ENCODE data around the gene LAMB1.

Gene LAMB1

GRCh38 chr7:107998660-107999480, 4.1 kb downstream of the LAMB1 start:
- no peak for DNase-seq (ENCODE audit: low read depth)

GRCh38 chr7:107998150-107998549, 4.8 kb downstream of the LAMB1 start:
- no peak for DNase-seq (ENCODE audit: low read depth)

- no peak for DNase-seq (ENCODE audit: low read depth)
Measured at GRCh38 chr7:107996072-107996882, 6.7 kb downstream of the LAMB1 start.

GRCh38 chr7:107995184-107996071, 7.5 kb downstream of the LAMB1 start:
- DNase-seq (ENCODE audit: low read depth): no peak

- DNase-seq (ENCODE audit: low read depth): no peak
Measured at GRCh38 chr7:107994421-107995030, 8.4 kb downstream of the LAMB1 start.

GRCh38 chr7:107993891-107994291, 9.1 kb downstream of the LAMB1 start:
- no peak for DNase-seq (ENCODE audit: low read depth)

GRCh38 chr7:107989618-107990373, 13.2 kb downstream of the LAMB1 start:
- DNase-seq (ENCODE audit: low read depth): no peak

- no peak for DNase-seq (ENCODE audit: low read depth)
Measured at GRCh38 chr7:107982918-107983389, 20.0 kb downstream of the LAMB1 start.

- no peak for DNase-seq (ENCODE audit: low read depth)
Measured at GRCh38 chr7:107982042-107982840, 20.7 kb downstream of the LAMB1 start.

GRCh38 chr7:107981466-107981865, 21.5 kb downstream of the LAMB1 start:
- no peak for DNase-seq (ENCODE audit: low read depth)

- no peak for DNase-seq (ENCODE audit: low read depth)
Measured at GRCh38 chr7:107980671-107981190, 22.2 kb downstream of the LAMB1 start.

GRCh38 chr7:107980171-107980570, 22.8 kb downstream of the LAMB1 start:
- DNase-seq (ENCODE audit: low read depth): no peak

- no peak for DNase-seq (ENCODE audit: low read depth)
Measured at GRCh38 chr7:107978815-107979408, 24.0 kb downstream of the LAMB1 start.

- no peak for DNase-seq (ENCODE audit: low read depth)
Measured at GRCh38 chr7:107977048-107977447, 25.9 kb downstream of the LAMB1 start.

- no peak for DNase-seq (ENCODE audit: low read depth)
Measured at GRCh38 chr7:107976620-107977019, 26.3 kb downstream of the LAMB1 start.

- no peak for DNase-seq (ENCODE audit: low read depth)
Measured at GRCh38 chr7:107975394-107976013, 27.5 kb downstream of the LAMB1 start.

GRCh38 chr7:107973861-107974260, 29.1 kb downstream of the LAMB1 start:
- DNase-seq (ENCODE audit: low read depth): no peak

- DNase-seq (ENCODE audit: low read depth): no peak
Measured at GRCh38 chr7:107972941-107973376, 30.0 kb downstream of the LAMB1 start.

- DNase-seq (ENCODE audit: low read depth): no peak
Measured at GRCh38 chr7:107972075-107972482, 30.9 kb downstream of the LAMB1 start.
